H1 (cell line): ENCODE measurements around the gene SECISBP2. TPM values are rescaled to one million over a fixed set of nuclear protein-coding genes. Genes with fewer than 3 reads are reported as not detected.

Experiments
- CTCF ChIA-PET: fragments of 300-600 bp; sonication (Branson Sonifier 250); formaldehyde crosslinking; loops from one replicate; lab custom pipeline; 2021; ENCODE audit not compliant: partially characterized antibody; lab: Charles Lee
- POLR2A ChIA-PET: fragments of 300-600 bp; sonication (Branson Sonifier 250); formaldehyde crosslinking; loops from one replicate; lab custom pipeline; 2021; ENCODE audit warnings: inconsistent platforms; ENCODE audit not compliant: partially characterized antibody; lab: Charles Lee
- DNase-seq, 2 experiments: peaks; one replicate each; pipeline versions ENCODE4 v3.0.0 to v3.0.0-alpha.2; 2010 to 2022; ENCODE audit warnings: low spot score in 2 of 2, low read depth in 1 of 2, mixed read lengths in 1 of 2
- FAIRE-seq: peaks from 2 replicates; lab custom pipeline; 2011; peaks lifted over from hg19 to GRCh38; lab: Jason Lieb, UNC
- H2AFZ ChIP-seq: 2 replicates; pipeline ENCODE4 v1.8.1; 2012; ENCODE audit warnings: low read length, inconsistent platforms
- H2AK5ac ChIP-seq: 2 replicates; pipeline ENCODE4 v1.6.1; 2013; ENCODE audit warnings: low read depth, low read length
- H2BK120ac ChIP-seq: replicated peaks from 2 replicates; pipeline ENCODE3; 2013; ENCODE audit warnings: low read depth, low read length, inconsistent platforms
- H2BK12ac ChIP-seq: 2 replicates; pipeline ENCODE4 v1.6.1; 2013; ENCODE audit warnings: low read depth, low read length
- H2BK15ac ChIP-seq: 2 replicates; pipeline ENCODE4 v1.6.1; 2013; ENCODE audit warnings: low read length
- H2BK20ac ChIP-seq: 2 replicates; pipeline ENCODE4 v1.6.1; 2013; ENCODE audit warnings: low read length
- H2BK5ac ChIP-seq: 2 replicates; pipeline ENCODE4 v1.6.1; 2013; ENCODE audit warnings: low read depth, low read length
- H3K14ac ChIP-seq: 2 replicates; pipeline ENCODE4 v1.6.1; 2013; ENCODE audit warnings: inconsistent platforms; ENCODE audit not compliant: insufficient read length
- H3K18ac ChIP-seq: 2 replicates; pipeline ENCODE4 v1.6.1; 2013; ENCODE audit warnings: low read length; ENCODE audit errors: extremely low read depth
- H3K23ac ChIP-seq: 2 replicates; pipeline ENCODE4 v1.6.1; 2013; ENCODE audit warnings: inconsistent platforms; ENCODE audit not compliant: insufficient read length
- H3K23me2 ChIP-seq: 2 replicates; pipeline ENCODE4 v1.6.1; 2013; ENCODE audit warnings: low read depth, low read length
- H3K27ac ChIP-seq: 2 replicates; pipeline ENCODE4 v1.6.1; 2011; ENCODE audit warnings: low read depth, low read length, inconsistent platforms
- H3K27me3 ChIP-seq, 4 experiments: replicated peaks in 1 of 4; 1 replicate in 1 of 4; 2 replicates in 3 of 4; pipeline versions ENCODE4 v1.6.1 to v1.8.1; 2011 to 2013; ENCODE audit warnings: low read length in 3 of 4, mild to moderate bottlenecking in 3 of 4, inconsistent platforms in 2 of 4, mixed read lengths in 2 of 4, moderate library complexity in 1 of 4; ENCODE audit not compliant: control insufficient read depth in 3 of 4, insufficient read depth in 3 of 4; ENCODE audit errors: extremely low read depth in 1 of 4
- H3K36me3 ChIP-seq, 4 experiments: 2 replicates each; pipeline versions ENCODE4 v1.6.1 to v1.8.1; 2011 to 2013; ENCODE audit warnings: mild to moderate bottlenecking in 4 of 4, low read length in 3 of 4, moderate library complexity in 2 of 4, control low read depth in 1 of 4, inconsistent platforms in 1 of 4; ENCODE audit not compliant: insufficient read depth in 4 of 4, control insufficient read depth in 2 of 4
- H3K4ac ChIP-seq: replicated peaks from 2 replicates; pipeline ENCODE3; 2013; ENCODE audit warnings: low read length, low read depth, mixed read lengths, inconsistent platforms; ENCODE audit not compliant: insufficient read length
- H3K4me1 ChIP-seq, 4 experiments: replicated peaks in 1 of 4; 1 replicate in 1 of 4; 2 replicates in 3 of 4; pipeline versions ENCODE4 v1.6.1 to v1.8.1; 2011 to 2013; ENCODE audit warnings: low read length in 3 of 4, inconsistent platforms in 2 of 4, mixed read lengths in 1 of 4; ENCODE audit not compliant: insufficient read depth in 4 of 4, control insufficient read depth in 3 of 4
- H3K4me2 ChIP-seq, 2 experiments: 2 replicates each; pipeline versions ENCODE4 v1.6.1 to v1.8.1; 2011 to 2013; ENCODE audit warnings: low read depth in 2 of 2, low read length in 2 of 2, control low read depth in 1 of 2, inconsistent platforms in 1 of 2, mild to moderate bottlenecking in 1 of 2; ENCODE audit not compliant: insufficient read depth in 1 of 2
- H3K4me3 ChIP-seq, 4 experiments: fragments of 200-600, 300-600 bp in 1 of 4; sonication (generic), shearing (Covaris generic), sonication (Bioruptor Twin) in 1 of 4; 2 replicates each; pipeline versions ENCODE4 v1.5.1 to v1.8.1; 2011 to 2016; ENCODE audit warnings: low read length in 4 of 4, low read depth in 3 of 4, control low read depth in 2 of 4, inconsistent platforms in 2 of 4, mild to moderate bottlenecking in 2 of 4, mixed read lengths in 1 of 4, moderate library complexity in 1 of 4; ENCODE audit not compliant: insufficient read depth in 2 of 4; ENCODE audit errors: extremely low read depth in 1 of 4
- H3K56ac ChIP-seq: replicated peaks from 2 replicates; pipeline ENCODE3; 2013; ENCODE audit warnings: low read depth, mild to moderate bottlenecking, mixed read lengths, low read length, inconsistent platforms; ENCODE audit not compliant: insufficient read length
- H3K79me1 ChIP-seq: 2 replicates; pipeline ENCODE4 v1.6.1; 2013; ENCODE audit warnings: low read depth, low read length, control low read depth
- H3K79me2 ChIP-seq, 2 experiments: 2 replicates each; pipeline versions ENCODE4 v1.6.1 to v1.8.1; 2012 to 2013; ENCODE audit warnings: low read length in 2 of 2, mild to moderate bottlenecking in 2 of 2, inconsistent platforms in 1 of 2; ENCODE audit not compliant: insufficient read depth in 2 of 2, control insufficient read depth in 1 of 2
- H3K9ac ChIP-seq, 4 experiments: replicated peaks in 1 of 4; 1 replicate in 1 of 4; 2 replicates in 3 of 4; pipeline versions ENCODE4 v1.6.1 to v1.8.1; 2011 to 2013; ENCODE audit warnings: low read depth in 3 of 4, low read length in 3 of 4, control low read depth in 2 of 4, mild to moderate bottlenecking in 2 of 4, moderate library complexity in 2 of 4, inconsistent platforms in 1 of 4; ENCODE audit errors: extremely low read depth in 1 of 4
- H3K9me3 ChIP-seq, 2 experiments: 2 replicates each; pipeline versions ENCODE4 v1.6.1 to v1.8.1; 2012 to 2013; ENCODE audit warnings: mild to moderate bottlenecking in 2 of 2, moderate library complexity in 2 of 2, control low read depth in 1 of 2, inconsistent platforms in 1 of 2, low read depth in 1 of 2, low read length in 1 of 2, mixed read lengths in 1 of 2; ENCODE audit not compliant: insufficient read depth in 2 of 2
- H4K20me1 ChIP-seq, 2 experiments: replicated peaks in 1 of 2; 2 replicates each; pipeline versions ENCODE3 to v1.8.1; 2011 to 2013; ENCODE audit warnings: inconsistent platforms in 2 of 2, low read length in 2 of 2, mild to moderate bottlenecking in 1 of 2; ENCODE audit not compliant: insufficient read depth in 2 of 2, control insufficient read depth in 1 of 2
- H4K5ac ChIP-seq: 2 replicates; pipeline ENCODE4 v1.6.1; 2013; ENCODE audit warnings: low read length, low read depth, mixed read lengths, inconsistent platforms; ENCODE audit not compliant: insufficient read length
- H4K8ac ChIP-seq: 2 replicates; pipeline ENCODE4 v1.8.0; 2013; ENCODE audit warnings: mild to moderate bottlenecking, moderate library complexity, low read length, inconsistent platforms; ENCODE audit not compliant: insufficient read depth; ENCODE audit errors: extremely low read depth
- H4K91ac ChIP-seq: replicated peaks from 2 replicates; pipeline ENCODE3; 2013; ENCODE audit warnings: low read length, mixed read lengths, inconsistent platforms; ENCODE audit not compliant: insufficient read length
- SIRT6 ChIP-seq: IDR thresholded peaks from one replicate; pipeline ENCODE4 v1.7.1; 2012; ENCODE audit warnings: low read length, inconsistent platforms
- WGBS, 2 experiments: shearing (Covaris generic) in 1 of 2; methylation state at CpG; one replicate each; pipeline versions ENCODE4 v1.1.6 to v1.1.7; 2013 to 2015; ENCODE audit warnings: low lambda C conversion rate in 2 of 2, mixed read lengths in 2 of 2, inconsistent platforms in 1 of 2, low coverage in 1 of 2, missing lambda C conversion rate in 1 of 2; ENCODE audit not compliant: insufficient replicate concordance in 2 of 2, insufficient coverage in 1 of 2, insufficient read length in 1 of 2; ENCODE audit errors: extremely low coverage in 1 of 2, missing lambda C conversion rate in 1 of 2; 5-methylcytosine and 5-hydroxymethylcytosine counted together
- polyA plus RNA-seq, 7 experiments: library from polyadenylated mRNA; depleted of rRNA in 3 of 7; stranded (reverse) in 5 of 7; unstranded in 2 of 7; fragments of >200 nt in 5 of 7; fragments of 200-250 nt in 2 of 7; gene quantifications; 1 replicate in 5 of 7; 2 replicates in 1 of 7; 4 replicates in 1 of 7; pipeline versions ENCODE4 v1.2.1 to v1.2.3, GENCODE V29; 2011 to 2013; ENCODE audit warnings: missing spikeins in 2 of 7, mixed read lengths in 2 of 7
- total RNA-seq: library from RNA; stranded (reverse); fragmentation: NEBNext Ultra II Directional; extraction: Animal tissue kit (Norgen Biotek cat#: 25700); gene quantifications from 2 replicates; pipeline ENCODE4 v1.2.1, GENCODE V29; 2021

SECISBP2 gene
- total and polyA plus RNA-seq, 2 of the 8 experiments (the other 6 are each of a cell fraction or from before 2014, with no cell fraction given), result 39.0 to 61.7 TPM

DNA sequence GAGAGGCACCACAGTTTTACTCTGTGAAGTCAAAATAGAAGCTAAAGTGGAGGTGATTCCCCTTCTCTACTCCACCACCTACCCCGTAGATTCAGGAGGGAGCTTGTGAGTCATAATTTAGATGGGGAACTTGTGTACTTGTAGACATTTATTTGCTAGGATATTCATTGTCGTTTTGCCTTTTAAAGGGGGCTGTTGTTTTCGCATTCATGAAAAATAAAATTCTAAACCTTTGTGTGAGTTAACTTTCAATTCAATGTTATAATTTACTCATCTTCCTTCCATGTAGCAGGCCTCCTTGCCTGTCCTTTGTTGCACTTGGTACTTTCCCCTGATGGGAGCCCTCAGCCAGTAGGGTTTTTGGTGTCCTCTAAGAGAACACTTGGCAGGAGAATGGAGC lies 22.0 kb downstream of the SECISBP2 start:
- H3K23ac ChIP-seq, result no peak overlapping the region
- H3K4ac ChIP-seq, result no peak overlapping the region
- H4K8ac ChIP-seq, result no peak overlapping the region
- H3K27ac ChIP-seq, result no peak overlapping the region
- no peaks in the 10 kb centered on the region for H3K23me2 ChIP-seq
- no peak overlapping the region for H2BK20ac ChIP-seq
- H4K91ac ChIP-seq, result no peak overlapping the region
- no peak overlapping the region for H3K4me3 ChIP-seq
- H3K9me3 ChIP-seq, result no peaks in the 10 kb centered on the region
- no peak overlapping the region for H2AK5ac ChIP-seq
- FAIRE-seq (no peak), DNase-seq (no peak)
- CTCF ChIA-PET, result no interaction called here
- peaks cover under 1% of the 10 kb centered on the region; the same call in 1 of the 2 replicates for H3K79me1 ChIP-seq
- no peak overlapping the region for H3K56ac ChIP-seq
- WGBS, 2 experiments, result 82% methylated on average over 3 of the region's 3 CpGs; no CpG with 5 or more reads in 1 of the 2 experiments
- H2AFZ ChIP-seq, result no peak overlapping the region
- no peak overlapping the region for H2BK120ac ChIP-seq
- no peak overlapping the region for H3K9ac ChIP-seq
- no peak overlapping the region for H2BK12ac ChIP-seq
- no peaks in the 10 kb centered on the region for H4K20me1 ChIP-seq
- no peak overlapping the region for H2BK5ac ChIP-seq
- H4K5ac ChIP-seq, result no peak overlapping the region
- H3K27me3 ChIP-seq, result no peaks in the 10 kb centered on the region
- no peak overlapping the region for H3K18ac ChIP-seq
- no peak overlapping the region for H3K14ac ChIP-seq
- no peak for TF ChIP-seq SIRT6
- POLR2A ChIA-PET, result no interaction called here
- H2BK15ac ChIP-seq, result no peak overlapping the region
- no peak overlapping the region for H3K4me2 ChIP-seq
- H3K4me1 ChIP-seq, result no peaks in the 10 kb centered on the region
- H3K79me2 ChIP-seq, result no peaks in the 10 kb centered on the region
- peaks cover 19 to 73% (median 44%) of the 10 kb centered on the region in 4 experiments; a peak in 7 of 8 replicates for H3K36me3 ChIP-seq
